ENCODE data around the gene NUP133. TPM values are rescaled to one million over a fixed set of nuclear protein-coding genes. Genes with fewer than 3 reads are reported as not detected.

NUP133 gene
- 11.6 TPM for polyA plus RNA-seq (2013, experiment 1 of 2)
- polyA plus RNA-seq (2013, experiment 2 of 2) = 11.8 TPM

DNA sequence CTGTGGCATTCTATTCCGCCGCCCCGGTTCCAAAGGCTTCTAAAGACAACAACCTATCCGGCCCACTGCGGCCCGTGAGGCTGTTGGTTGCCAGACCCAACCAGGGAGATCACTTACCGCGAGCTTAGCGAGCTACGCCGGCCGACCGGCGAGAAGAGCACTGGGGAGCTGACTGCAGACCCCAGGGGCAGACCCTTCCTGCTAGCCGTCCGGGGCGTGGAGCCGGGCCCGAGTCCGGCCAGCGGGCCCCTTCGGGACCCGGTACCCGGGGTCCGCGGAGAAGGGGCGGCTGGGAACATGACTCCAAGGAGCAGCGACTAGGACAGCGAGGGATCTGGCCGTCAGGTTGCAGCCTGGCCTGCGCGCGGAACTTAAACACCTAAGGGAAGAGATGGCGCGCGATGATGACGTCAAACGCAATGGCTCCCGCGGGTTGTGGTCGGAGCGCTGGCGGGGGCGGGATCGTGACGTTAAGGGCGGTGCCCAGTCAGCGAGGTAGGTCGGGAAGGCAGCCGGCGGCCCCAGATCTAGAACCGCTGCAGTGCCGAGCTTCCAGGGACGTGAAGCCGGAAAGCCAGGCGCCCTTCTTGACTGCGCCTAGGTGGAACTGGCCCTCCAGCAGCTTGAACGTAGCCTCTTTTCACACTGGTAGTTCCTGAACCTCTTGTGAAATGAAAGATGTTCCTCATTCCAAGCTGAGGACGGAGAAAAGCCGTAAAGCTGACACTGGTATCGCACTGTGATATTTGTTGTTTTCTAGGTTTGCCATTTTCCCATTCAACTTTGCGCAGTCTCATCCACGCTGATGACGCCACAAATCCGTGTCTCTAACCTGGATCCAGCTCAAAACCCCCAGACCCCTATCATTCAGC lies at the start of gene NUP133:
Gene NUP133 (minus strand): TSS at position 391 of the 872 bp plus-strand sequence. CDS start 92 bp downstream, at position 299.
- Histone ChIP-seq H2AK5ac (ENCODE audit: low read length, severe bottlenecking) (no peak within 1 kb of the TSS), H3K79me1 (replicated peaks; ENCODE audit: low read length, poor library complexity, severe bottlenecking) (peaks cover 12% of the 10 kb centered on the region), H4K8ac (ENCODE audit: low read length) (peak within 1 kb of the TSS; percentile 83), H2BK5ac (ENCODE audit: low read depth, low read length, poor library complexity, severe bottlenecking) (no peak within 1 kb of the TSS), H3K23ac (ENCODE audit: low read length in 2 of 2) (no peak within 1 kb of the TSS), H2BK120ac (ENCODE audit: low read depth, low read length) (no peak within 1 kb of the TSS), H2BK15ac (ENCODE audit: low read depth, poor library complexity, severe bottlenecking) (no peak within 1 kb of the TSS), H3K4me1 (ENCODE audit: control insufficient read depth, insufficient read depth, low read depth, low read length) (peaks cover 7% of the 10 kb centered on the region), H4K91ac (ENCODE audit: low read length) (peak within 1 kb of the TSS; percentile 36), H3K9ac (ENCODE audit: low read length) (peak within 1 kb of the TSS; percentile 97), H3K14ac (ENCODE audit: low read length in 2 of 2) (no peak within 1 kb of the TSS), H3K4me2 (ENCODE audit: low read length, poor library complexity, severe bottlenecking) (peak within 1 kb of the TSS; percentile 80), H3K36me3 (ENCODE audit: control insufficient read depth in 1 of 2, insufficient read depth in 2 of 2, low read depth in 1 of 2, low read length in 2 of 2) (peaks cover 3 to 13% of the 10 kb centered on the region in 2 experiments), H3K9me3 (ENCODE audit: control insufficient read depth, low read length) (no peaks in the 10 kb centered on the region), H2AFZ (ENCODE audit: low read depth, low read length) (peak within 1 kb of the TSS; percentile 67), H2BK12ac (ENCODE audit: low read length in 2 of 2) (no peak within 1 kb of the TSS), H3K27me3 (ENCODE audit: control insufficient read depth in 1 of 2, insufficient read depth in 1 of 2, low read length in 2 of 2) (no peaks in the 10 kb centered on the region), H3K4ac (ENCODE audit: low read depth in 1 of 2, low read length in 2 of 2) (peak within 1 kb of the TSS; percentile 39 to 62), H3K27ac (ENCODE audit: low read length, poor library complexity, severe bottlenecking) (peak within 1 kb of the TSS; percentile 80), H3K18ac (ENCODE audit: low read depth in 1 of 2, low read length in 2 of 2) (peak within 1 kb of the TSS; percentile 74 to 83), H3K4me3 (ENCODE audit: insufficient read depth in 1 of 2, low read depth in 1 of 2, low read length in 2 of 2) (peak within 1 kb of the TSS; percentile 68 to 97)
- peak; percentile 98 for DNase-seq
- 3% methylated on average over 65 of the region's 65 CpGs for WGBS

DNA sequence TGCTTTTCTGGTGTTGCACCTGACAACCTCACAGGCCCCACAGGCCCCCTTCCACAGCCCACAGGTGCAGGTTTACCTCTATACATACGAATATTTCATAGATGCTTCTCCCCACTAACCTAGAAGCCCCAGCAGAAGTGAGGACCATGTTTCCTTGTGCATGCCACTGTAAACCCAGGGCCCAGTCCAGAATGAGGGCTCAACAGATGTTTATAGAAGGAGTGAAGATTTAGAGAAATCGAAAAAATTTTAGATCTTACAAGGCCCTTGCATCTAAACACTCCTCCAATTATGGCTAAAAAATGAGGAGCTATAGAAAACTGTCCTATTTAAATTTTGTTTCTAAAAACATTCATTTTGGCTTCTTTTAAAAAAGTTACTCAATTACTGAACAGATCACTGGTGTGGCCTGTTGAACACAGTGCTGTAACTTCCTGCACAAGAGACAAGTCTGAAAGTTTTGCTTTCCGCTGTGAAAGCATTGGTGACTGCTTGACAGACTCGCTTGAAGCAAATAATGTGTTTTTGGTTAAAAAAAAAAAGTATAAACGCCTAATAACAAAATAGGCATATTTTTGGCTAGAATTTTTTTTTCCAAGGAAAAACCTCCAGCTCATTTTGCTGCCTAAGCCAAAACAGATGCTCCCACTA lies 49.2 kb upstream of the NUP133 start:
- Histone ChIP-seq H2BK5ac (ENCODE audit: low read depth, low read length, poor library complexity, severe bottlenecking) (no peak overlapping the region), H2BK120ac (ENCODE audit: low read depth, low read length) (no peak overlapping the region), H4K91ac (ENCODE audit: low read length) (no peak overlapping the region), H2BK12ac (ENCODE audit: low read length in 2 of 2) (no peak overlapping the region), H3K27me3 (ENCODE audit: control insufficient read depth in 1 of 2, insufficient read depth in 1 of 2, low read length in 2 of 2) (no peaks in the 10 kb centered on the region), H3K23ac (ENCODE audit: low read length in 2 of 2) (no peak overlapping the region), H2AFZ (ENCODE audit: low read depth, low read length) (no peak overlapping the region), H3K14ac (ENCODE audit: low read length in 2 of 2) (no peak overlapping the region), H3K4ac (ENCODE audit: low read depth in 1 of 2, low read length in 2 of 2) (no peak overlapping the region), H2AK5ac (ENCODE audit: low read length, severe bottlenecking) (no peak overlapping the region), H3K18ac (ENCODE audit: low read depth in 1 of 2, low read length in 2 of 2) (no peak overlapping the region), H3K9ac (ENCODE audit: low read length) (peak overlapping the region; percentile 81), H3K9me3 (ENCODE audit: control insufficient read depth, low read length) (no peaks in the 10 kb centered on the region), H4K8ac (ENCODE audit: low read length) (no peak overlapping the region), H3K4me2 (ENCODE audit: low read length, poor library complexity, severe bottlenecking) (peak overlapping the region; percentile 98), H3K4me1 (ENCODE audit: control insufficient read depth, insufficient read depth, low read depth, low read length) (peaks cover 5% of the 10 kb centered on the region), H2BK15ac (ENCODE audit: low read depth, poor library complexity, severe bottlenecking) (no peak overlapping the region), H3K79me1 (replicated peaks; ENCODE audit: low read length, poor library complexity, severe bottlenecking) (peaks cover 28% of the 10 kb centered on the region), H3K4me3 (ENCODE audit: insufficient read depth in 1 of 2, low read depth in 1 of 2, low read length in 2 of 2) (peak overlapping the region in 1 of 2 experiments; percentile 92), H3K27ac (ENCODE audit: low read length, poor library complexity, severe bottlenecking) (no peak overlapping the region), H3K36me3 (ENCODE audit: control insufficient read depth in 1 of 2, insufficient read depth in 2 of 2, low read depth in 1 of 2, low read length in 2 of 2) (peaks cover 0 to 4% of the 10 kb centered on the region in 2 experiments)
- peak; percentile 53 for DNase-seq
- 60% methylated on average over 2 of the region's 5 CpGs for WGBS

DNA sequence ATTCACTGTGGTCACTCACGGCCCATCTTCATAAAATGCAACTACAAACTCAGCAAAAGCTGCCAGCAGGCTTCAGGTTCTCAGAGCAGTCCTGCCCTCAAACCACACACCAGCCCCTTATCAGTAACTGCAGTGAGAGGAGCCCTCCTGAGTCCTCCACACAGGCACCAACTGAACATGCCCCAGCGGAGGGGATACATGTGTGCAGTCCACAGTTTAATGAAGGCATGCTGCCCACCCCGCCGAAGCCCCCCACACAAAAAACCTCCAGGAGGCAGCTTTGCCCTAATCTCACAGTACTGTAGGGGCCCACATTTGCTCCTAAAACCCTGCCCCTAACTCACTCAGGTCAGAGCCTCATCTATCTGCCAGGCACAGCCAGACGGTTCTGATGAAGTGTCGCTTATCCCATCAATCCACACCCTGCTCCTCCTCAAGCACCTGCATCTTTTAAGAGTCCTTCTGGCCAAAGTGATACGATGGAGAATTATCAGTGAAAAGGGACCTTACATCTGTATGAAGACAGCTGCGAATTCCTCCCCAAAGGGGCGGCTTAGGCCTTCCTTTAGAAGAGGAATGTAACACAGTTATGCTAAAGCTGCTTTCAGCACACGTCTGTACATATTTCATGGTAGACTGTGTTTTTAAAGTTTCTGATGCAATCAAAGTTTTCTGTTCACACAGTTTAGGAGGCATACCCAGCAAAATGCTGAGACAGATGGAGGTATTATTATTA lies 46.9 kb upstream of the NUP133 start:
- Histone ChIP-seq H2BK120ac (ENCODE audit: low read depth, low read length) (no peak overlapping the region), H2AFZ (ENCODE audit: low read depth, low read length) (no peak overlapping the region), H4K8ac (ENCODE audit: low read length) (peak overlapping the region; percentile 36), H4K91ac (ENCODE audit: low read length) (peak overlapping the region; percentile 20), H2AK5ac (ENCODE audit: low read length, severe bottlenecking) (no peak overlapping the region), H3K27me3 (ENCODE audit: control insufficient read depth in 1 of 2, insufficient read depth in 1 of 2, low read length in 2 of 2) (no peaks in the 10 kb centered on the region), H3K23ac (ENCODE audit: low read length in 2 of 2) (peak overlapping the region in 1 of 2 experiments; percentile 42), H3K4me1 (ENCODE audit: control insufficient read depth, insufficient read depth, low read depth, low read length) (peaks cover 5% of the 10 kb centered on the region), H3K36me3 (ENCODE audit: control insufficient read depth in 1 of 2, insufficient read depth in 2 of 2, low read depth in 1 of 2, low read length in 2 of 2) (peaks cover 0 to 4% of the 10 kb centered on the region in 2 experiments), H3K9me3 (ENCODE audit: control insufficient read depth, low read length) (no peaks in the 10 kb centered on the region), H3K4me3 (ENCODE audit: insufficient read depth in 1 of 2, low read depth in 1 of 2, low read length in 2 of 2) (no peak overlapping the region), H3K9ac (ENCODE audit: low read length) (no peak overlapping the region), H2BK5ac (ENCODE audit: low read depth, low read length, poor library complexity, severe bottlenecking) (no peak overlapping the region), H3K27ac (ENCODE audit: low read length, poor library complexity, severe bottlenecking) (no peak overlapping the region), H3K4me2 (ENCODE audit: low read length, poor library complexity, severe bottlenecking) (no peak overlapping the region), H3K14ac (ENCODE audit: low read length in 2 of 2) (no peak overlapping the region), H2BK15ac (ENCODE audit: low read depth, poor library complexity, severe bottlenecking) (no peak overlapping the region), H3K18ac (ENCODE audit: low read depth in 1 of 2, low read length in 2 of 2) (no peak overlapping the region), H2BK12ac (ENCODE audit: low read length in 2 of 2) (no peak overlapping the region), H3K79me1 (replicated peaks; ENCODE audit: low read length, poor library complexity, severe bottlenecking) (peaks cover 34% of the 10 kb centered on the region), H3K4ac (ENCODE audit: low read depth in 1 of 2, low read length in 2 of 2) (peak overlapping the region in 1 of 2 experiments; percentile 9)
- no peak for DNase-seq
- WGBS = 88% methylated on average over 10 of the region's 10 CpGs
